ENCODE measurements around the gene LGALS12. TPM values are rescaled to one million over a fixed set of nuclear protein-coding genes. Genes with fewer than 3 reads are reported as not detected.

The LGALS12 gene
- polyA plus RNA-seq, 3 donors: 6.8 to 16.3 (median 13.5) TPM

- H3K4me1 ChIP-seq (ENCODE audit: control insufficient read depth in 1 of 2, insufficient read depth in 2 of 2, low read length in 2 of 2): peaks cover 11 to 19% of the 10 kb centered on the region in 2 donors
- H3K27me3 Mint-ChIP-seq (ENCODE audit: low read depth in 3 of 3): peaks cover 6 to 15% (median 8%) of the 10 kb centered on the region in 3 donors
- peak overlapping the region in 1 of 7 donors; percentile 12 for H3K27ac Mint-ChIP-seq
- no peak overlapping the region for H3K4me3 ChIP-seq (replicated peaks in 1 of 3; ENCODE audit: low read depth in 2 of 3, low read length in 3 of 3)
- H3K4me2 ChIP-seq (replicated peaks; ENCODE audit: extremely low read depth, low read length, poor library complexity, severe bottlenecking): no peak overlapping the region
- H3K9ac ChIP-seq (ENCODE audit: insufficient read depth, low read length, poor library complexity, severe bottlenecking): no peak overlapping the region
- H3K4me3 Mint-ChIP-seq: no peak overlapping the region
- DNase-seq: no peak
- no CpG with 5 or more reads among the region's 2 CpGs for WGBS (ENCODE audit: insufficient coverage)
- no peaks in the 10 kb centered on the region for H3K36me3 ChIP-seq (replicated peaks in 1 of 2; ENCODE audit: control insufficient read depth in 1 of 2, insufficient read depth in 2 of 2, low read length in 2 of 2)
- peaks cover 32% of the 10 kb centered on the region for H3K4me1 Mint-ChIP-seq
- no peaks in the 10 kb centered on the region for H3K36me3 Mint-ChIP-seq
- H3K27ac ChIP-seq (ENCODE audit: low read depth in 1 of 2, low read length in 2 of 2): no peak overlapping the region
- intact Hi-C loops (cut with micrococcal nuclease): no loop called here
- no peak for TF ChIP-seq CTCF (IDR thresholded peaks at IDR 0.05)
- no peak overlapping the region for H2AFZ ChIP-seq (ENCODE audit: insufficient read depth, low read depth, low read length, poor library complexity, severe bottlenecking)
- H4K20me1 ChIP-seq (ENCODE audit: insufficient read depth, low read length): no peaks in the 10 kb centered on the region
- H3K9me3 ChIP-seq (replicated peaks in 1 of 2; ENCODE audit: control insufficient read depth in 1 of 2, insufficient read depth in 1 of 2, low read length in 2 of 2): no peaks in the 10 kb centered on the region
- no peaks in the 10 kb centered on the region for H3K9me3 Mint-ChIP-seq
- no peaks in the 10 kb centered on the region for H3K79me2 ChIP-seq (ENCODE audit: insufficient read depth, low read length)
- peaks cover 0 to 3% of the 10 kb centered on the region in 2 donors for H3K27me3 ChIP-seq (ENCODE audit: control insufficient read depth in 2 of 2, insufficient read depth in 2 of 2, low read length in 2 of 2)
These were observed 26.2 kb downstream of the LGALS12 start for GRCh38 chr11:63532117-63532516.

GRCh38 chr11:63532799-63533475 lies 27.1 kb downstream of the LGALS12 start:
- Histone ChIP-seq H3K9me3 (replicated peaks in 1 of 2; ENCODE audit: control insufficient read depth in 1 of 2, insufficient read depth in 1 of 2, low read length in 2 of 2) (no peaks in the 10 kb centered on the region), H3K36me3 (replicated peaks in 1 of 2; ENCODE audit: control insufficient read depth in 1 of 2, insufficient read depth in 2 of 2, low read length in 2 of 2) (no peaks in the 10 kb centered on the region), H4K20me1 (ENCODE audit: insufficient read depth, low read length) (no peaks in the 10 kb centered on the region), H3K4me1 (ENCODE audit: control insufficient read depth in 1 of 2, insufficient read depth in 2 of 2, low read length in 2 of 2) (peaks cover 19 to 27% of the 10 kb centered on the region in 2 donors), H3K27ac (ENCODE audit: low read depth in 1 of 2, low read length in 2 of 2) (no peak overlapping the region), H3K4me3 (replicated peaks in 1 of 3; ENCODE audit: low read depth in 2 of 3, low read length in 3 of 3) (no peak overlapping the region), H3K79me2 (ENCODE audit: insufficient read depth, low read length) (no peaks in the 10 kb centered on the region), H2AFZ (ENCODE audit: insufficient read depth, low read depth, low read length, poor library complexity, severe bottlenecking) (no peak overlapping the region), H3K4me2 (replicated peaks; ENCODE audit: extremely low read depth, low read length, poor library complexity, severe bottlenecking) (no peak overlapping the region), H3K9ac (ENCODE audit: insufficient read depth, low read length, poor library complexity, severe bottlenecking) (no peak overlapping the region), H3K27me3 (ENCODE audit: control insufficient read depth in 2 of 2, insufficient read depth in 2 of 2, low read length in 2 of 2) (no peaks in the 10 kb centered on the region)
- Mint-ChIP-seq H3K36me3 (no peaks in the 10 kb centered on the region), H3K9me3 (no peaks in the 10 kb centered on the region), H3K4me1 (peaks cover 34% of the 10 kb centered on the region), H3K27ac (no peak overlapping the region), H3K4me3 (no peak overlapping the region), H3K27me3 (ENCODE audit: low read depth in 3 of 3) (peaks cover 6 to 10% (median 7%) of the 10 kb centered on the region in 3 donors)
- 88% methylated on average over 4 of the region's 4 CpGs for WGBS (ENCODE audit: insufficient coverage)
- DNase-seq: no peak
- intact Hi-C loops (cut with micrococcal nuclease): no loop called here
- TF ChIP-seq CTCF (IDR thresholded peaks at IDR 0.05): no peak

Measured in CD14-positive monocyte (primary cell).